RWPE1 (cell line): ENCODE measurements around the gene SCP2.

Experiments used
- CTCF ChIA-PET: fragments of 350-600 bp; sonication (Branson Sonifier 250); formaldehyde crosslinking; extraction: SDS; loops from one replicate; lab custom pipeline; 2021; lab: Yijun Ruan, JAX
- POLR2A ChIA-PET: fragments of 400-600 bp; formaldehyde crosslinking; extraction: SDS; loops from one replicate; lab custom pipeline; 2020; ENCODE audit warnings: antibody characterized with exemption; ENCODE audit not compliant: low non-redundant PET; lab: Yijun Ruan, JAX
- DNase-seq: peaks from one replicate; pipeline ENCODE4 v3.0.0; 2012; ENCODE audit warnings: low spot score
- H3K27ac ChIP-seq: fragments of 450-650 bp; 2 replicates; pipeline ENCODE4 v1.5.1; 2017
- TF ChIP-seq, protein P1 (sequence below): fragments of 450-650 bp; conservative IDR thresholded peaks from 2 replicates; pipeline ENCODE4 v1.5.1; 2017; ENCODE audit warnings: low read depth, mild to moderate bottlenecking

The SCP2 gene

DNA sequence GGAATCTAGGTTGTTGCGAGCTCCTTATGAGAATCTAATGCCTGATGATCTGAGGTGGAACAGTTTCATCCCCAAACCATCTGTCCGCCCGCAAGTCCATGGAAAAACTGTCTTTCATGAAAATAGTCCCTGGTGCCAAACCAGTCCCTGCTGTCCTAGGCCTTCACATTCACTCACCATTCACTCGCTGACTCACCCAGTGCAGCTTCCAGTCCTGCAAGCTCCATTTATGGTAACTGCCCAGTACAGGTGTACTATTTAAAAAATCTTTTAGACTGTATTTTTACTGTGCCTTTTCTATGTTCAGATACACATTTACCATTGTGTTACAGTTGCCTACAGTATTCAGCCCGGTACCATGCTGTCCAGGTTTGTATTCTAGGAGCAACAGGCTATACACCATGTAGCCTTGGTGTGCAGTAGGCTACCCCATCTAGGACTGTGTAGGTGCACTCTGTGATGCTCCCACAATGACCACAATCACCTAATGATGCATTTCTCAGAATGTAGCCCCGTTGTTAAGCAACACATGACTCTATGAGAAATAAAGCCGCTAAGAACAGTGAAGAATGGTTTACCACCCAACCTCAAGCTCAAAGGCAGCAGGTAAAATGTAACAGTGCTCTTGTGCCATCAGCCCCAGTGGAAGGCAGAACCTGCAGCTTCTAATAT, 7.9 kb upstream of the SCP2 start:
- H3K27ac ChIP-seq = 0 out of 2 replicates have a peak overlapping the region, but pooled peaks have one; percentile 12
- ChIA-PET POLR2A (interaction anchor here (0.7 kb wide), 1 partner anchor 506 kb away, joined by 3 read pairs; no protein-coding TSS in a partner anchor), CTCF (interaction anchor here (1.0 kb wide), 1 partner anchor 21 kb away, joined by 4 read pairs; no protein-coding TSS in a partner anchor)
- TF ChIP-seq, protein P1, sequence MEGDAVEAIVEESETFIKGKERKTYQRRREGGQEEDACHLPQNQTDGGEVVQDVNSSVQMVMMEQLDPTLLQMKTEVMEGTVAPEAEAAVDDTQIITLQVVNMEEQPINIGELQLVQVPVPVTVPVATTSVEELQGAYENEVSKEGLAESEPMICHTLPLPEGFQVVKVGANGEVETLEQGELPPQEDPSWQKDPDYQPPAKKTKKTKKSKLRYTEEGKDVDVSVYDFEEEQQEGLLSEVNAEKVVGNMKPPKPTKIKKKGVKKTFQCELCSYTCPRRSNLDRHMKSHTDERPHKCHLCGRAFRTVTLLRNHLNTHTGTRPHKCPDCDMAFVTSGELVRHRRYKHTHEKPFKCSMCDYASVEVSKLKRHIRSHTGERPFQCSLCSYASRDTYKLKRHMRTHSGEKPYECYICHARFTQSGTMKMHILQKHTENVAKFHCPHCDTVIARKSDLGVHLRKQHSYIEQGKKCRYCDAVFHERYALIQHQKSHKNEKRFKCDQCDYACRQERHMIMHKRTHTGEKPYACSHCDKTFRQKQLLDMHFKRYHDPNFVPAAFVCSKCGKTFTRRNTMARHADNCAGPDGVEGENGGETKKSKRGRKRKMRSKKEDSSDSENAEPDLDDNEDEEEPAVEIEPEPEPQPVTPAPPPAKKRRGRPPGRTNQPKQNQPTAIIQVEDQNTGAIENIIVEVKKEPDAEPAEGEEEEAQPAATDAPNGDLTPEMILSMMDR = no peak
- no peak for DNase-seq

DNA sequence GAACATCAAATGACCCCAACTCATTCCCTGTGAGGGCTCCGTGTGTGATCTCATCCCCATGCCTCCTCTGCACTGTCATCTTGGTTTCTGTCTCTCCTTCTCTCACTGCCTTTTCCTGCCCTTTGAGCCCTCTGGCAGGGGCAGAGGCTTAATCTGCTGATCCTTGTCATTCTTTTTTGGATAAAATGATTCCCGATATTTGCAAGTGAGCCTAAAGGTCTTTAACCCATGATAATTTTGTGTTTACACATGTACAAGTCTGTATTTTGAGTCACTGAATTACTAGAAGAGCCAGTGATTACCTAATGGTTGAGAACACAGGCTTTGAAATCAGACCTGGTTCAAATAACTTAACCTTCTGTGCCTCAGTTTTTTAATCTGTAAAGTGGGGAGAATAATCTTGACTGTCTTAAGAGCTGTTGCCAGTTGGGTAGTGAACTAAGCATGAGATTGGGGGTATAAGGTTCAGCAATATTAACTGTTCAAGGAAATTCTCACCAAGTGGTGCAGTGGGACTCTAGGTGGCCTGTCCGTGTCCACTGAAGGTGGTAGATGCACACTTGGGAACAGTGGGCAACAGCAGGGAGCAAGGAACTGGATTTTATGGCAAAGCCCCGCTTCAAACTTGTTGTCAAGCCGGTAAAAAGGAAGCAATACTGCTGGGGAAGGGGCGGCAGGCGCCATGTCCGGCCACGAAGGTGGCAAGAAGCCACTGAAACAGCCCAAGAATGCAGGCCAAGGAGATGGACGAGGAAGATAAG, 7.2 kb upstream of the SCP2 start:
- TF ChIP-seq, protein P1 = no peak
- ChIA-PET POLR2A (interaction anchor here (0.7 kb wide), 1 partner anchor 507 kb away, joined by 3 read pairs; no protein-coding TSS in a partner anchor), CTCF (no interaction called here)
- no peak overlapping the region for H3K27ac ChIP-seq
- DNase-seq = no peak

DNA sequence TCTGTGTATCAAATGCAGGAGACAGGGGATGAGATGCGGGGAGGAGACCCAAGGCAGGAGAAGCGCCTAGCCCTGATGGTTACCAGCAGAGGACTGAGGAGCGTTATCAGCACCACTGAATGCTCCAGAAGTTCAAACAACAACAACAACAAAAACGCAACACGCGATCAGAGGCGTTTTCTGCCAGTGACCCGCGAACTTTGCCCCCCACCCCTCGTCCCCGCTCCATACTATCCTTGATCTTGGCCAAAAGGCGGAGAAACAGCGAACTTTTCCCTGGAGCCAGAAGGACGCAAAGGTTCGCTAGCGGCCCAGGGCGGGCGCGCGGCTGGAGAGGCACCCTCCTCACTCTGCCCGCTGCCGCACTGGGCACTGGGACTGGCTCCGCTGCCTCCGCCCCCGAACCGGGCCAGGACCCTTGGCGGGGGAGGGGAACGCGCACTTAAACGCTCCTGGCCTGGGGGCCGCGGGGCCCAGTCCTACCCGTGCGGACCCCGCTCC, 6.2 kb upstream of the SCP2 start:
- POLR2A ChIA-PET = no interaction called here
- TF ChIP-seq, protein P1 = no peak
- peak overlapping the region; percentile 60 for H3K27ac ChIP-seq
- peak; percentile 34 for DNase-seq
- CTCF ChIA-PET = interaction anchor here (0.6 to 1.6 kb wide), 5 partner anchors 16 to 220 kb away, joined by 3 to 9 read pairs (median 3); no protein-coding TSS in a partner anchor

DNA sequence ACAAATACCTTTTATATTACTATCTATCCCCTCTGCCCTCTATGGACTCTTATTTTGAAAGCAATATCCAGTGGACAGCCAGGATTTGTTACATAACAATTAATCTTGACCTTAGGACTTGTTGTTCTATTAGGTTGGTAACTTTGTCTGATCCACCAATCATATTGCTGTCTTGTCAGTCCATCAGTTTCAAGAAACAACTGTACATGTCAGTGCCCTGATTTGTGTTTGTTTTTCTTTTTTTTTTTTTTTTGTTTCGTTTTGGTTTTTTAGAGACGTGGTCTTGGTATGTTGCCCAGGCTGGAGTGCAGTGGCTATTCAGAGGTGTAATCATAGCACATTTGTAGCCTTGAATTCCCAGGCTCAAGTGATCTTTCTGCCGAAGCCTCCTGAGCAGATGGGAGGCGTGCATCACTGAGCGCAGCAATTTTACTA, 1.5 kb upstream of the SCP2 start:
- no peak overlapping the region for H3K27ac ChIP-seq
- no peak for DNase-seq
- CTCF ChIA-PET = no interaction called here
- TF ChIP-seq, protein P1 = no peak
- POLR2A ChIA-PET = no interaction called here

DNA sequence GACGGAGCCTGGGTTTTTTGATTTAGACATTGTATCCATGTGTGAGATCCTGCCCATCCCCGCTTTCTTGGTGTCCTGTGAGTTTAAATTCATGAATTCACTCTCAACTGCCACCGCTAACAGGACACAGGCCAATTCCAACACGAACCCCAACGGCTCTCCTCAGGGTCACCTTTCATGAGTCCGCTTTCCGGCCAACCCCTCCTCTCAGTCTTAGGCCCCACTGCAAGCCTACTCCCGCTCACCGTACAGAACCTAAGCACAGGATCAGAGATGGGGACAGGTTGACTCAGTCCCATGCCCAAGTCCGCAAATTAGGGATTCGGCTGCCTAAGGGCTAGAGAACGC, 238 bp upstream of the SCP2 start:
- no peak for DNase-seq
- H3K27ac ChIP-seq = peak overlapping the region; percentile 67
- ChIA-PET POLR2A (interaction anchor here (0.6 kb wide), 2 partner anchors 34 to 87 kb away, joined by 3 to 6 read pairs; no protein-coding TSS in a partner anchor), CTCF (interaction anchor here (0.6 kb wide), 1 partner anchor 155 kb away, joined by 8 read pairs; no protein-coding TSS in a partner anchor)
- TF ChIP-seq, protein P1 = no peak

DNA sequence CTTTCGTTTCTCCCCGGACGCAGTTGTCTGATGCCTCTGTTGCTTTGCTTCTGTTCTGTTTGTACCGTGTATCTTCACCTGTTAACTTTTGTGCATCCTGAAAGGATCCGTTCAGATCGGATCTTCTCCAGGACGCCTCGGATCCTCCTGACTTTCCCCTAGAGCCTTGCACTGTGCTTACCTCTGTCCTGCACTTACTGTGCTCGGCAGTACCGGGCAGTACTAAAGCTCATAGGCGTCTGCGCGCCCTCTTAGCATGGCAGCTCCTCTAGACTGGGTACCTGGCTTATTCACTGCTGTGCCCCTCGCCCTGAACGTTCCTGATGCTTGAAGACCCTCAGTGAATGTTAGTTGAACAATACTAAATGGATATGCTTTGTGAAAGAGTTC, 934 bp downstream of the SCP2 start:
- no peak for DNase-seq
- ChIA-PET POLR2A (interaction anchor here (0.5 kb wide), 1 partner anchor 528 kb away, joined by 3 read pairs; no protein-coding TSS in a partner anchor), CTCF (no interaction called here)
- TF ChIP-seq, protein P1 = no peak
- peak overlapping the region; percentile 67 for H3K27ac ChIP-seq
